IgD-negative memory B cell (primary cell): Measurements from ENCODE around the gene CLK3. TPM values are rescaled to one million over a fixed set of nuclear protein-coding genes. Genes with fewer than 3 reads are reported as not detected.

ENCODE experiments used
- H3K27ac Mint-ChIP-seq, 3 donors: one replicate each; pipeline ENCODE4 v1.8.0; 2020 to 2022; ENCODE audit warnings: mild to moderate bottlenecking in 3 of 3, mixed read lengths in 3 of 3, moderate library complexity in 1 of 3
- H3K27me3 Mint-ChIP-seq: one replicate; pipeline ENCODE4 v1.8.0; 2021; ENCODE audit warnings: mixed read lengths
- H3K36me3 Mint-ChIP-seq: one replicate; pipeline ENCODE4 v1.8.0; 2020; ENCODE audit warnings: mild to moderate bottlenecking, mixed read lengths
- H3K4me1 Mint-ChIP-seq, 3 donors: one replicate each; pipeline ENCODE4 v1.8.0; 2020 to 2022; ENCODE audit warnings: mixed read lengths in 3 of 3, mild to moderate bottlenecking in 1 of 3
- H3K4me3 Mint-ChIP-seq, 4 donors: one replicate each; pipeline ENCODE4 v1.8.0; 2020 to 2022; ENCODE audit warnings: mild to moderate bottlenecking in 4 of 4, mixed read lengths in 4 of 4, moderate library complexity in 3 of 4
- H3K9me3 Mint-ChIP-seq, 3 donors: one replicate each; pipeline ENCODE4 v1.8.0; 2020 to 2021; ENCODE audit warnings: mixed read lengths in 3 of 3, mild to moderate bottlenecking in 1 of 3
- polyA plus RNA-seq: library from polyadenylated mRNA; unstranded; fragments of 300-500 nt; fragmentation: Illumina TruSeq; gene quantifications from one replicate; pipeline ENCODE4 v1.2.3, GENCODE V29; 2021

Gene CLK3
- 86.2 TPM for polyA plus RNA-seq

DNA sequence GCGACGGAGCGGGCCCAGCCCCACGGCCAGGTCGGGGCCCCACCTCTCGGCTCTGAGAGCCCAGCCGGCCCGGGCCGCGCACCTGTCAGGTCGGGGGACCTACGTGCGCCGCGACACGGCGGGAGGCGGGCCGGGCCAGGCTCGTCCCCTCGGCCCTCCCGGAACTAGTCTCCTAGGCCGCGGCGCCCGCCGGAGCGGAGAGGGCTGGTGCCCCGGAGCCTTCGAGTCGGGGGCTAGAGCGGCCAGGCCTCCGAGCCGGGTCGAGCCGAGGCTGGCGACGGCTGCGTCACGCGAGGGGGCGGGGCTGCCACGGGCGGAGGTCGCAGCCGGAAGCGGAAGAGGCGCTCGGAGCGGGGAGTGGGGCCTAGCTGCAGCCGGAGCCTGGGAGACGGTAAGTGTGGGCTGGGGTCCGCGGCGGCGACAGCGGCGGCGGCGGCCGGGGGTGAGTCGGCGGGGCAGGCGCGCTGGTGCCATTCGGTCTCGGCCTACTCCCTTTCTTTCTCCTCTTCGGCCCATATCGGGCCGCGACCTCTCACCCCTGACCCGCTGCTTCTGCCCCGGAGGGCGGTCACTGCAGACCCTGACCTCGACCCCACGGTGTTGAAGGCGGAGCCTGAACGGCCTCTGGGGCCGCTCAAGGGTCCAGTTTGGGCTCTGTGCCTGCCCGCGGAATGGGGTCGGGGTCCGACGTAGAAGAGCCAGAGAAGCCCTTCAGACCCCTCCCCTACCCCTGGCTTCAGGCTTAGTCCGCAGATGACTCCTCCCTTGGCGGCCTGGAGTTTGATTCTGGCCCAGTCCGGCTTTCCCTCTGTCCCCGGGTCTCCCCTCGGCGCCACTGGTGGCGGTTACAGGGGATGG lies at the start of gene CLK3:
Gene CLK3, plus strand, starts transcription at position 329 of the 858 bp plus-strand sequence. CDS start 3,361 bp downstream, outside the sequence.
- peak within 1 kb of the TSS; percentile 98 to 99 (median 99) for H3K27ac Mint-ChIP-seq
- H3K27me3 Mint-ChIP-seq = no peaks in the 10 kb centered on the region
- H3K4me1 Mint-ChIP-seq = peaks cover 23 to 28% (median 26%) of the 10 kb centered on the region in 3 donors
- peak within 1 kb of the TSS; percentile 93 to 98 (median 96) for H3K4me3 Mint-ChIP-seq
- no peaks in the 10 kb centered on the region for H3K9me3 Mint-ChIP-seq
- no peaks in the 10 kb centered on the region for H3K36me3 Mint-ChIP-seq

DNA sequence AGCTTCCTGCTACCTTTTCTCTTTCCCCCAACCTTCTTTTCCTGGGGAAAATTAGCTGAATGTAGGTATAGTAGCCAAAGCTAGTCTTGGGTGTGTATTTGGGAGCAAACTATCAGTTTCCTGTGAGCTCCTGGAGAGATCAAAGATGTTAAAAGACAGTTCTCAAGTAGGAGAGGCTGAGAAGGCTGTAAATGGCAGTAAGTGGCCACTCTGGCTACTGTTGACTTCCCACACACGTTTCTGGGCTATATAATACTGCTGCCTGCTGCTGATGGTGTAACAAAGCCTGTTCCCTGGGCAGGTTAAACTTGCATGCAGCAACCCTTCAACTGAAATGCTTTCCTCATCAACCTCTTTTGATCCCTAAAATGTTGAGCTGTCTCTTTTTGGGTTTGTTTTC lies 47.0 kb upstream of the CLK3 start:
- peaks cover 4 to 15% (median 12%) of the 10 kb centered on the region in 3 donors for H3K4me1 Mint-ChIP-seq

GRCh38 chr15:74569731-74570070 lies 45.9 kb upstream of the CLK3 start:
- H3K27me3 Mint-ChIP-seq = no peaks in the 10 kb centered on the region
- H3K27ac Mint-ChIP-seq = no peak overlapping the region
- no peak overlapping the region for H3K4me3 Mint-ChIP-seq
- H3K4me1 Mint-ChIP-seq = peaks cover 4 to 15% (median 12%) of the 10 kb centered on the region in 3 donors
- no peaks in the 10 kb centered on the region for H3K9me3 Mint-ChIP-seq
- H3K36me3 Mint-ChIP-seq = no peaks in the 10 kb centered on the region

More for the DNA sequence above, 47.0 kb upstream of the CLK3 start:
- Mint-ChIP-seq H3K36me3 (no peaks in the 10 kb centered on the region), H3K9me3 (no peaks in the 10 kb centered on the region), H3K27ac (no peak overlapping the region), H3K4me3 (peak overlapping the region in 1 of 4 donors; percentile 37), H3K27me3 (no peaks in the 10 kb centered on the region)

GRCh38 chr15:74571191-74571590 lies 44.4 kb upstream of the CLK3 start:
- H3K9me3 Mint-ChIP-seq = no peaks in the 10 kb centered on the region
- no peaks in the 10 kb centered on the region for H3K36me3 Mint-ChIP-seq
- H3K27ac Mint-ChIP-seq = peak overlapping the region in 1 of 3 donors; percentile 59
- H3K4me1 Mint-ChIP-seq = peaks cover 4 to 15% (median 8%) of the 10 kb centered on the region in 3 donors
- H3K27me3 Mint-ChIP-seq = no peaks in the 10 kb centered on the region
- no peak overlapping the region for H3K4me3 Mint-ChIP-seq

- no peak overlapping the region for H3K4me3 Mint-ChIP-seq
- H3K36me3 Mint-ChIP-seq = no peaks in the 10 kb centered on the region
- no peak overlapping the region for H3K27ac Mint-ChIP-seq
- no peaks in the 10 kb centered on the region for H3K4me1 Mint-ChIP-seq
- no peaks in the 10 kb centered on the region for H3K27me3 Mint-ChIP-seq
- H3K9me3 Mint-ChIP-seq = no peaks in the 10 kb centered on the region
Measured at GRCh38 chr15:74573987-74574386, 41.6 kb upstream of the CLK3 start.

GRCh38 chr15:74578496-74578994 lies 37.1 kb upstream of the CLK3 start:
- Mint-ChIP-seq H3K9me3 (no peaks in the 10 kb centered on the region), H3K4me3 (no peak overlapping the region), H3K4me1 (no peaks in the 10 kb centered on the region), H3K36me3 (peaks cover 2% of the 10 kb centered on the region), H3K27ac (no peak overlapping the region), H3K27me3 (no peaks in the 10 kb centered on the region)

- H3K36me3 Mint-ChIP-seq = peaks cover 2% of the 10 kb centered on the region
- H3K27me3 Mint-ChIP-seq = no peaks in the 10 kb centered on the region
- no peak overlapping the region for H3K27ac Mint-ChIP-seq
- H3K4me1 Mint-ChIP-seq = no peaks in the 10 kb centered on the region
- no peak overlapping the region for H3K4me3 Mint-ChIP-seq
- H3K9me3 Mint-ChIP-seq = no peaks in the 10 kb centered on the region
Measured at GRCh38 chr15:74579001-74579400, 36.6 kb upstream of the CLK3 start.

DNA sequence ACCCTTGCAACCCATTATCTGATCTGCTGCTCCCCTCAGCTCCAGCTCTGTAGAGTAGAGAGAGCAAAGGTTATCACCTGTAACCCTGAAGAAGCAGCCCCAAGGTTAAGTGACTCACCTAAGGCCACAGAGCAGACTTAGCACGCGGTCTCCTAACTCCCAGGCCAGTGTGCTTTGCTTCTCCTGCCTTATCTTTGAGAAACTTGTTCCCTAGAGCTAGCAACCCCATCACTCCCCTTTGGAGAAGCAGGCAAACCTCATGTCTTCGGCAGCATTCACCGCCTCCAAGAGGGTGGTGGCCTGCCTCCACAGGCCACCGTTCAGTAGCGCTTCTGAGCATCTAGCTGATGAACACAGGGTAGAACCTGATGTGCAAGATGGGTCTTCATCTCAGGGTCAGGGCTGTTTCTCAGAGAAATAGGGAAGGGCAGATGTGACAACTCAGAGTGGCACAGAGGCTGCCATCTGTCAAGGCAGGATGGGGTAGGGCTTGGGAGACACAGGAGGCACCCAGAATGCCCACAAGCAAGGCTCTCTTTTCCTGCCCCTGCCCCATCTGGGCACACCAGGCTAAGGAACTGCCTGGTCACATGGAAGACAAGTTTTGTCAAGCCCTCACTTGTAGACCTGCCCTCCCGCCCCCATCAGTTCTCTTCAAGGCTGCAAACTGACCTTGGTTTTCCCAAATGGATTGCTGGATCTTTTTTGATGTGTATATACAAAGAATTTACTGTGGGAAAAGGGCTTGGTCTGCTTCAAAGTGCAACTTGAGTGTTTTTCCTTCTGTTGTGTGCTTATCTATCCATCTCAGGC lies 34.9 kb upstream of the CLK3 start:
- Mint-ChIP-seq H3K27ac (no peak overlapping the region), H3K9me3 (no peaks in the 10 kb centered on the region), H3K4me1 (no peaks in the 10 kb centered on the region), H3K4me3 (no peak overlapping the region), H3K36me3 (peaks cover 2% of the 10 kb centered on the region), H3K27me3 (no peaks in the 10 kb centered on the region)

- Mint-ChIP-seq H3K9me3 (no peaks in the 10 kb centered on the region), H3K4me1 (no peaks in the 10 kb centered on the region), H3K27me3 (no peaks in the 10 kb centered on the region), H3K27ac (no peak overlapping the region), H3K36me3 (peaks cover 5% of the 10 kb centered on the region), H3K4me3 (no peak overlapping the region)
Measured at GRCh38 chr15:74584204-74584603, 31.4 kb upstream of the CLK3 start.

- H3K4me1 Mint-ChIP-seq = no peaks in the 10 kb centered on the region
- no peaks in the 10 kb centered on the region for H3K27me3 Mint-ChIP-seq
- peaks cover 3% of the 10 kb centered on the region for H3K36me3 Mint-ChIP-seq
- no peak overlapping the region for H3K4me3 Mint-ChIP-seq
- no peak overlapping the region for H3K27ac Mint-ChIP-seq
- no peaks in the 10 kb centered on the region for H3K9me3 Mint-ChIP-seq
Measured at GRCh38 chr15:74584779-74585178, 30.9 kb upstream of the CLK3 start.

DNA sequence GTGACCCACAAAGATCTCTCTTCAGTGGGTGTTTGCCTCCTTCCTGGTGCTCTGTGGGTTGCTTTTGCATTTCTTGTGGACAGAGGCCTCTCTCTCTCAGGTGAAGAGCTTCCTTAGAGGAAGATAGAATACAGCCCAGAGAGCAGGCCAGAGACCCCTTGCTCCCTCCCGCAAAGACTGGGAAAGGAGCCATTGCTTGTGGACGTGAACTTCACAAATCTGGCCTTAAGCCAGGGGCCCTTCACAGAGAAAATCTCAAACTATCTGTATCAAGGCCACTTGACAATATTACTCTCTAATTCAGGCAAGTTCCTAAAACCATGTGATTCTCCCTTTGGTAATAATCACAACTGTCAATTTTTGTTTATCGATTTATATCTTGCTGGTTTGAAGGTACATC lies 30.4 kb upstream of the CLK3 start:
- peaks cover 3% of the 10 kb centered on the region for H3K36me3 Mint-ChIP-seq
- no peak overlapping the region for H3K4me3 Mint-ChIP-seq
- H3K27me3 Mint-ChIP-seq = no peaks in the 10 kb centered on the region
- no peaks in the 10 kb centered on the region for H3K9me3 Mint-ChIP-seq
- no peak overlapping the region for H3K27ac Mint-ChIP-seq
- H3K4me1 Mint-ChIP-seq = no peaks in the 10 kb centered on the region

GRCh38 chr15:74585857-74586256 lies 29.8 kb upstream of the CLK3 start:
- Mint-ChIP-seq H3K27me3 (no peaks in the 10 kb centered on the region), H3K9me3 (no peaks in the 10 kb centered on the region), H3K27ac (no peak overlapping the region), H3K4me1 (no peaks in the 10 kb centered on the region), H3K36me3 (peaks cover 3% of the 10 kb centered on the region), H3K4me3 (no peak overlapping the region)

DNA sequence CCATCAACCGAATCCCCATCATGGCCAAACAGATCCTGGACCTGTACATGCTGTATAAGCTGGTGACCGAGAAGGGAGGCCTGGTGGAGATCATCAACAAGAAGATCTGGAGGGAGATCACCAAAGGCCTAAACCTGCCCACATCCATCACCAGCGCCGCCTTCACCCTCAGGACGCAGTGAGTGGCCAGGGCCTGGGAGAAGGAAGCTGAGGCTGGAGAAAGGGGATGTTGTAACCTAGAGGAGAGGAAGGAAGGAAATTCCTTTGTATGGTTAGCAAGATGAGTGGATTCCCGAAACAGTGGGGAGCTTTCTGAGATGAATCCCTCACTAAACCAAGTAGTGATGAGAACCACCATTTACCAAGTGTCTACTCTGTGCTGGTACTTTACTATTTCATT lies 25.8 kb upstream of the CLK3 start:
- Mint-ChIP-seq H3K4me3 (no peak overlapping the region), H3K27ac (no peak overlapping the region), H3K36me3 (peaks cover 4% of the 10 kb centered on the region)

DNA sequence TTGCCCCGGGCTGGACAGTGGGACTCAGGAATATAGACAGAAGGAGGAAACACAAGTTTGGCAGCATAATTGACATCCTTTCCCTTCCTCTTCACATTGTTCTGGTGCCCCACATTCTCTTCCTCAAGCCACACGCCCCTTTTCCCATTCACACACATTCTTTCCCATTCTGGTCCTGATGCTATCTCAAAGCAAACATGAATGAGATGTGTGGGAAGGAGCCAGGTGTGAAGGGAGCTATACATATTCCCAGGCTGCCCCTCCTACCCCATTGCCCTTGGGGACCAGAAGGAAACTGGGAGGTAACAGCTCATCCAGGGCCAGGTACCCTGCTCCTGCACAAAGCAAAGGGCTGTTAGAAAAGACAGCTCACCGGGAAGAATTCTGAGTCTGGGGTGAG lies 23.4 kb upstream of the CLK3 start:
- Mint-ChIP-seq H3K4me1 (no peaks in the 10 kb centered on the region), H3K4me3 (no peak overlapping the region), H3K27me3 (no peaks in the 10 kb centered on the region), H3K36me3 (peaks cover 4% of the 10 kb centered on the region), H3K27ac (no peak overlapping the region), H3K9me3 (no peaks in the 10 kb centered on the region)

More for the DNA sequence above, 25.8 kb upstream of the CLK3 start:
- Mint-ChIP-seq H3K9me3 (no peaks in the 10 kb centered on the region), H3K27me3 (no peaks in the 10 kb centered on the region), H3K4me1 (no peaks in the 10 kb centered on the region)

GRCh38 chr15:74593122-74593521 lies 22.5 kb upstream of the CLK3 start:
- Mint-ChIP-seq H3K27me3 (no peaks in the 10 kb centered on the region), H3K9me3 (no peaks in the 10 kb centered on the region), H3K4me3 (no peak overlapping the region), H3K4me1 (peaks cover 3 to 4% (median 3%) of the 10 kb centered on the region in 3 donors), H3K36me3 (peaks cover 4% of the 10 kb centered on the region), H3K27ac (no peak overlapping the region)
